ENCODE measurements around the gene MADD.

The MADD gene

GRCh38 chr11:47269829-47270305 is at the start of gene MADD:
TSS of gene MADD (plus strand) at chr11:47270133.
- DNase-seq = peak; percentile 93

- no peak for DNase-seq
Measured at GRCh38 chr11:47220401-47220821, 49.5 kb upstream of the MADD start.

GRCh38 chr11:47222696-47223095 is 47.2 kb upstream of the MADD start:
- no peak for DNase-seq

- no peak for DNase-seq
Measured at GRCh38 chr11:47225552-47226400, 44.2 kb upstream of the MADD start.

GRCh38 chr11:47229161-47229560 is 40.8 kb upstream of the MADD start:
- no peak for DNase-seq

- DNase-seq = no peak
Measured at GRCh38 chr11:47233051-47233450, 36.9 kb upstream of the MADD start.

- DNase-seq = no peak
Measured at GRCh38 chr11:47233989-47234668, 35.8 kb upstream of the MADD start.

- no peak for DNase-seq
Measured at GRCh38 chr11:47234669-47235100, 35.2 kb upstream of the MADD start.

- no peak for DNase-seq
Measured at GRCh38 chr11:47235163-47235562, 34.8 kb upstream of the MADD start.

GRCh38 chr11:47236482-47236881 is 33.5 kb upstream of the MADD start:
- no peak for DNase-seq

GRCh38 chr11:47239852-47240251 is 30.1 kb upstream of the MADD start:
- DNase-seq = no peak

- no peak for DNase-seq
Measured at GRCh38 chr11:47241841-47242301, 28.1 kb upstream of the MADD start.

- no peak for DNase-seq
Measured at GRCh38 chr11:47242596-47243192, 27.2 kb upstream of the MADD start.

- no peak for DNase-seq
Measured at GRCh38 chr11:47243454-47243853, 26.5 kb upstream of the MADD start.

- no peak for DNase-seq
Measured at GRCh38 chr11:47244448-47245350, 25.2 kb upstream of the MADD start.

GRCh38 chr11:47245611-47246357 is 24.1 kb upstream of the MADD start:
- no peak for DNase-seq

GRCh38 chr11:47247502-47247901 is 22.4 kb upstream of the MADD start:
- DNase-seq = no peak

- no peak for DNase-seq
Measured at GRCh38 chr11:47248304-47248663, 21.6 kb upstream of the MADD start.

GRCh38 chr11:47248664-47249377 is 21.1 kb upstream of the MADD start, which contains the start of gene ACP2:
TSS of gene ACP2 (minus strand) at chr11:47248814. CDS start at chr11:47248789, 25 bp downstream.
- DNase-seq = peak; percentile 94

GRCh38 chr11:47249378-47249715 is 20.6 kb upstream of the MADD start:
- DNase-seq = no peak

- DNase-seq = no peak
Measured at GRCh38 chr11:47251751-47252150, 18.2 kb upstream of the MADD start.
